Measurements from ENCODE around the gene ITPKB. TPM values are rescaled to one million over a fixed set of nuclear protein-coding genes. Genes with fewer than 3 reads are reported as not detected.

ITPKB gene
- total and polyA plus RNA-seq, 4 experiments from 2014 or later, result 52.2 to 159 (median 104) TPM

DNA sequence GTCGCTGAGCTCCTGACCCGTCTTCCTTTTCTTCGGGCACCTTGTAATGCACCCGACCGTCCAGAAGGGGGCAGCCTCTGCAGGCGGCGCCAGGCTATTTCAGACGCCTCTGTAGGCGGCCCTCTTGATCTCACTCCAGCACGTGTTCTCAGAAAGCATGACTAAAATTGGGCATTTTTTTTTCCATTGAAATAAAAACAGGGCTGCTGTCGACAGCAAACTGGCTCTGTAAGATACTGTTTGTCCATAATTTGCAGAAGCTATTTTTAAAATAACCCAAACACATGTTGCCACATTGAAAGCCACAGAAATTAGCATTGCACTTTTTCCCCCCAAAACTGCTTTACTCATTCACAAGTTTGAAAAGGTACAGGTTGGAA, 112.5 kb downstream of the ITPKB start:
- POLR2A ChIA-PET (ENCODE audit: partially characterized antibody), result interaction anchor here (0.6 to 1.8 kb wide), 11 partner anchors 8 to 314 kb away, joined by 3 to 10 read pairs (median 3); partner anchors contain the start of genes COQ8A and ITPKB
- CTCF ChIA-PET (ENCODE audit: partially characterized antibody), result interaction anchor here (0.6 to 3.1 kb wide), 48 partner anchors 9 to 320 kb away, joined by 3 to 28 read pairs (median 4); no protein-coding TSS in a partner anchor

DNA sequence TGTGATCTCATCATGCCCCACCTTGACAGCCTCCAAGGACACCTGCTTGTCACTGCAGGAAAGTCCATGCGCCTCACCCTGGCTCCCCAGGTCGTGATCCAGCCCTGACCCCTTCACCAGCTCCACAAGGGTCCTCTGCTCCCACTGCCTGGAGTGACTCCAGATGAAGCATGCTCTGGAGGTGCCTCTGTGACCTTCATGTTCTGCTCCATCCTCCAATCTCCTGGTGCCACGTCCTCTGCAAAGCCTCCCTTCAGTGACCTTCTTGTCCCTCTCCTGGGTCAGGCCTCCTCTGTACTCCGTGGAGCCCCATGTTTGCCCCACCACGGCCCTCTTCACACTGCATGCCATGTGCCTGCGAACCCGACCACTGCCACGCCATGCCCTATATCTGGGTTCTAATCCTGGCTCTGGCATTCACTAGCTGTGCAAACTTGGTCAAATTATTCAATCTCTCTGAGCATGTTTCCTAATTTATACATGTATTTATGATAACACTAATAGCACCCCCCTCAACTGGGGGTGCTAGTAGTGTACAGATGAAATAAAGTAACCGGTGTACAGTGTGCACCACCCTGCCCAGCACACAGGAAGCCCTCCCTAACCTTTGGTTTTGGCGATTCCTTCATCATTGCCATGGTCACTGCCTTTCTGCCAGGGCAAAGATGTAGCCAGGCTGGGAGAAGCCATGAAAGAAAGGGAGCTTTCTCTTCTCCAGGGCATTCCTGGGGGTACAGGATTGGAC, 113.1 kb downstream of the ITPKB start:
- H3K4me3 Mint-ChIP-seq, result peak overlapping the region; percentile 34 to 84 (median 61)
- ChIA-PET POLR2A (ENCODE audit: partially characterized antibody) (interaction anchor here (0.6 to 1.8 kb wide), 11 partner anchors 9 to 314 kb away, joined by 3 to 10 read pairs (median 3); partner anchors contain the start of genes COQ8A and ITPKB), CTCF (ENCODE audit: partially characterized antibody) (interaction anchor here (0.6 to 3.1 kb wide), 50 partner anchors 9 to 321 kb away, joined by 3 to 28 read pairs (median 4); no protein-coding TSS in a partner anchor)
- Histone ChIP-seq H3K4me1 (ENCODE audit: insufficient read depth, low read length) (peaks cover 11% of the 10 kb centered on the region), H3K4me3 (ENCODE audit: low read length in 2 of 2) (no peak overlapping the region), H3K27ac (ENCODE audit: low read depth, low read length) (no peak overlapping the region), H3K9me3 (ENCODE audit: control insufficient read depth in 1 of 2, low read length in 2 of 2) (no peaks in the 10 kb centered on the region), H3K36me3 (ENCODE audit: insufficient read depth, low read length) (peaks cover 5% of the 10 kb centered on the region), H3K27me3 (ENCODE audit: insufficient read depth, low read length) (no peaks in the 10 kb centered on the region)
- peaks cover 1 to 16% of the 10 kb centered on the region in 2 donors for H3K36me3 Mint-ChIP-seq
- peak overlapping the region in 5 of 7 donors; percentile 29 to 89 (median 74) for H3K27ac Mint-ChIP-seq
- intact Hi-C loops (cut with micrococcal nuclease), result loop anchor here (1.0 to 5.0 kb wide), 2 partner anchors 199 to 202 kb away; no protein-coding TSS in a partner anchor
- peak in 1 of 5 donors; percentile 24 for DNase-seq
- peaks cover 0 to 3% (median 0%) of the 10 kb centered on the region in 8 donors for H3K9me3 Mint-ChIP-seq
- peaks cover 0 to 2% of the 10 kb centered on the region in 2 donors for H3K27me3 Mint-ChIP-seq
- H3K4me1 Mint-ChIP-seq, result peaks cover 11 to 30% (median 21%) of the 10 kb centered on the region in 4 donors

More for the DNA sequence above, 112.5 kb downstream of the ITPKB start:
- intact Hi-C loops (cut with micrococcal nuclease), result loop anchor here (1.0 to 5.0 kb wide), 2 partner anchors 199 to 202 kb away; no protein-coding TSS in a partner anchor
- Histone ChIP-seq H3K27ac (ENCODE audit: low read depth, low read length) (no peak overlapping the region), H3K4me1 (ENCODE audit: insufficient read depth, low read length) (peaks cover 11% of the 10 kb centered on the region), H3K36me3 (ENCODE audit: insufficient read depth, low read length) (peaks cover 10% of the 10 kb centered on the region), H3K9me3 (ENCODE audit: control insufficient read depth in 1 of 2, low read length in 2 of 2) (no peaks in the 10 kb centered on the region), H3K4me3 (ENCODE audit: low read length in 2 of 2) (no peak overlapping the region), H3K27me3 (ENCODE audit: insufficient read depth, low read length) (no peaks in the 10 kb centered on the region)
- DNase-seq, result peak; percentile 71 to 79 (median 74)
- Mint-ChIP-seq H3K4me3 (peak overlapping the region; percentile 34 to 84 (median 61)), H3K27me3 (peaks cover 0 to 2% of the 10 kb centered on the region in 2 donors), H3K9me3 (peaks cover 0 to 3% (median 0%) of the 10 kb centered on the region in 8 donors), H3K27ac (peak overlapping the region in 6 of 7 donors; percentile 12 to 89 (median 64)), H3K4me1 (peaks cover 11 to 31% (median 22%) of the 10 kb centered on the region in 4 donors), H3K36me3 (peaks cover 6 to 21% of the 10 kb centered on the region in 2 donors)

DNA sequence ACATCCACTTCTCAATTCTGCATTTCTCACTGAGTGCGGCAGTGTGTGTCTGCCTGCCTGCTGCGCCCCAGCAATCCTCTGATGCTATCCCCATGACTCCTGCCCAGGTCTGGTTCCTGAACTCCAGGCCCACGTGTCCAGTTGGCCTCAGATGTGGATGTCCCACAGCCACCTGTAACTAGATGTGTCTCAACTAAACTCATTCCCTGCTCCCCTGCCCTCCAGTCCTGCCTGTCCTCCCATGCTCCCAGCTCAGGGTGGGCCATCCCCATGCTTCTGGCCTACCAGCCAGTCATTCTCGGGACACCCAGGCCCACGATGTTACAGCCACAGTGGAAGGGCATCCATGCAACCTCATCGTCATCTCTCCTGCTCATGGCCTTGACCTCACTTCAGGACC, 113.8 kb downstream of the ITPKB start:
- Histone ChIP-seq H3K9me3 (ENCODE audit: control insufficient read depth in 1 of 2, low read length in 2 of 2) (no peaks in the 10 kb centered on the region), H3K36me3 (ENCODE audit: insufficient read depth, low read length) (peaks cover 4% of the 10 kb centered on the region), H3K27ac (ENCODE audit: low read depth, low read length) (no peak overlapping the region), H3K4me3 (ENCODE audit: low read length in 2 of 2) (no peak overlapping the region), H3K27me3 (ENCODE audit: insufficient read depth, low read length) (no peaks in the 10 kb centered on the region), H3K4me1 (ENCODE audit: insufficient read depth, low read length) (peaks cover 11% of the 10 kb centered on the region)
- intact Hi-C loops (cut with micrococcal nuclease), result loop anchor here (5.0 kb wide), 1 partner anchor 198 kb away; no protein-coding TSS in a partner anchor
- ChIA-PET CTCF (ENCODE audit: partially characterized antibody) (interaction anchor here (1.1 to 1.9 kb wide), 9 partner anchors 10 to 203 kb away, joined by 3 to 14 read pairs (median 4); no protein-coding TSS in a partner anchor), POLR2A (ENCODE audit: partially characterized antibody) (no interaction called here)
- H3K9me3 Mint-ChIP-seq, result peaks cover 0 to 3% (median 0%) of the 10 kb centered on the region in 8 donors
- H3K4me3 Mint-ChIP-seq, result peak overlapping the region in 1 of 8 donors; percentile 29
- DNase-seq, result peak in 1 of 5 donors; percentile 13
- H3K4me1 Mint-ChIP-seq, result peaks cover 11 to 30% (median 21%) of the 10 kb centered on the region in 4 donors
- peaks cover 0 to 10% of the 10 kb centered on the region in 2 donors for H3K36me3 Mint-ChIP-seq
- H3K27ac Mint-ChIP-seq, result peak overlapping the region in 6 of 7 donors; percentile 27 to 89 (median 62)
- peaks cover 0 to 2% of the 10 kb centered on the region in 2 donors for H3K27me3 Mint-ChIP-seq

DNA sequence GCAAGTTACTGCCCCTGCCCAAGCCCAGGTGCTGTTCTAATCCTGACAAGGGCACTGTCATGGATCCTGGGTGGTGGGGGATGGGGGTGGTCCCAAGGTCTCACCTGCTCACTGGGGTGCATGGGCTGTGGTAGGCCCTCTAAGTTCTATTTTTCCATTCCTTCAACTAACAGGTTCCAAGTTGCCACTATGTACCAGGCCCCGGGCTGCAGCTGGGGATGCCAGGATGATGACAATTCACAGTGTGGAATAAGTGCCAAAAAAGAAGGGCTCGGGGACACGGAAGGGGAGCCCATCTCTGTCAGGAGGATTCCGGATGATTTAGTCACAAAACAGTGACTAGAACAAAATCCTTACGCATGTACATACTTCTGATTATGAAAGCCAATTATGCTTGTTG, 114.6 kb downstream of the ITPKB start:
- peak overlapping the region in 1 of 7 donors; percentile 89 for H3K27ac Mint-ChIP-seq
- DNase-seq, result peak in 1 of 5 donors; percentile 18
- Histone ChIP-seq H3K27ac (ENCODE audit: low read depth, low read length) (no peak overlapping the region), H3K9me3 (ENCODE audit: control insufficient read depth in 1 of 2, low read length in 2 of 2) (no peaks in the 10 kb centered on the region), H3K36me3 (ENCODE audit: insufficient read depth, low read length) (no peaks in the 10 kb centered on the region), H3K4me3 (ENCODE audit: low read length in 2 of 2) (no peak overlapping the region), H3K27me3 (ENCODE audit: insufficient read depth, low read length) (no peaks in the 10 kb centered on the region), H3K4me1 (ENCODE audit: insufficient read depth, low read length) (peaks cover 11% of the 10 kb centered on the region)
- no peak overlapping the region for H3K4me3 Mint-ChIP-seq
- peaks cover 0 to 7% of the 10 kb centered on the region in 2 donors for H3K36me3 Mint-ChIP-seq
- H3K27me3 Mint-ChIP-seq, result peaks cover 0 to 2% of the 10 kb centered on the region in 2 donors
- H3K4me1 Mint-ChIP-seq, result peaks cover 11 to 30% (median 21%) of the 10 kb centered on the region in 4 donors
- intact Hi-C loops (cut with micrococcal nuclease), result no loop called here
- peaks cover 0 to 3% (median 0%) of the 10 kb centered on the region in 8 donors for H3K9me3 Mint-ChIP-seq
- POLR2A ChIA-PET (ENCODE audit: partially characterized antibody), result no interaction called here
- CTCF ChIA-PET (ENCODE audit: partially characterized antibody), result interaction anchor here (0.7 to 1.5 kb wide), 11 partner anchors 10 to 204 kb away, joined by 3 to 5 read pairs (median 3); no protein-coding TSS in a partner anchor

DNA sequence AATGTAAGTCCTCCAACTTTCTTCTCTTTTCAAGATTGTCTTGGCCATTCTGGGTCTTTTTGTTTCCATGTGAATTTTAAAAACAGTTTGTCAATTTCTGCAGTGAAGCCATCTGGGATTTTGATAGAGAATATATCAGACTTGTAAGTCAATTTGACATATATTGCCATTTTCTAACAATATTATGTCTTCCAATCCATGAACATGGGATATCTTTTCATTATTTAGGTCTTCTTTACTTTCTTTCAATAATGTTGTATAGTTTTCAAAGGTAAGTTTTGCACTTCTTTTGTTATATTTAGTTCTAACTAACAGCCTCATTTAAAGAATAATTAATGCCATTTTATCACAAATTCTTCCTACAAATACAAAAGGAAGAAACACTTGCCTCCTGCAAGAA, 117.1 kb downstream of the ITPKB start:
- Mint-ChIP-seq H3K9me3 (peaks cover 0 to 1% (median 0%) of the 10 kb centered on the region in 8 donors), H3K36me3 (peaks cover 0 to 5% of the 10 kb centered on the region in 2 donors), H3K4me1 (peaks cover 7 to 12% (median 10%) of the 10 kb centered on the region in 4 donors), H3K27me3 (peaks cover 0 to 2% of the 10 kb centered on the region in 2 donors), H3K4me3 (no peak overlapping the region), H3K27ac (no peak overlapping the region)
- no peaks in the 10 kb centered on the region for H3K27me3 ChIP-seq (ENCODE audit: insufficient read depth, low read length)
- H3K4me1 ChIP-seq (ENCODE audit: insufficient read depth, low read length), result peaks cover 11% of the 10 kb centered on the region
- H3K27ac ChIP-seq (ENCODE audit: low read depth, low read length), result no peak overlapping the region
- no peak for DNase-seq
- ChIA-PET POLR2A (ENCODE audit: partially characterized antibody) (no interaction called here), CTCF (ENCODE audit: partially characterized antibody) (no interaction called here)
- intact Hi-C loops (cut with micrococcal nuclease), result no loop called here
- H3K9me3 ChIP-seq (ENCODE audit: control insufficient read depth in 1 of 2, low read length in 2 of 2), result no peaks in the 10 kb centered on the region
- no peaks in the 10 kb centered on the region for H3K36me3 ChIP-seq (ENCODE audit: insufficient read depth, low read length)
- H3K4me3 ChIP-seq (ENCODE audit: low read length in 2 of 2), result no peak overlapping the region

DNA sequence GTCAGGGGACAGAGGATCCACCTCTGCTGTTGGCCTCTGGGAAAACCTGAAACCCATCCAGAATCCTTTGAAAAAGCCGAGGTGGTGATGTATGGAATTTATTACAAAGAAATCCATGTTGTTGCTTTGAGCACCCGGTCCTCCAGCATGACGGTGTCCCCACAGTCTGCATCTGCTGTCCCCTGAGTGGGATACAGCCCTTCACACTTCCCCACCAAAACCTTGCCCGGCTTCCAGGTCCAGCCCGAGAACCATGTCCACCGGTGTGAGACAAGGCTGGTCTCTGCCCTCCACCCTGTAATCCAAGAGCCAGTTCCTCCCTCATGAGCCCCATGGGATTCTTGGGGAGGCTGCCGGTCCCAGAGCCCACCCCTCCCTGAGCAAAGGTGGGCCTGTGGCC, 120.1 kb downstream of the ITPKB start:
- no peaks in the 10 kb centered on the region for H3K9me3 Mint-ChIP-seq
- H3K36me3 Mint-ChIP-seq, result no peaks in the 10 kb centered on the region
- no peak for DNase-seq
- no peak overlapping the region for H3K27ac Mint-ChIP-seq
- no peak overlapping the region for H3K4me3 ChIP-seq (ENCODE audit: low read length in 2 of 2)
- H3K4me1 Mint-ChIP-seq, result no peaks in the 10 kb centered on the region
- H3K27ac ChIP-seq (ENCODE audit: low read depth, low read length), result no peak overlapping the region
- ChIA-PET CTCF (ENCODE audit: partially characterized antibody) (interaction anchor here (0.9 kb wide), 1 partner anchor 209 kb away, joined by 3 read pairs; no protein-coding TSS in a partner anchor), POLR2A (ENCODE audit: partially characterized antibody) (no interaction called here)
- no peaks in the 10 kb centered on the region for H3K4me1 ChIP-seq (ENCODE audit: insufficient read depth, low read length)
- intact Hi-C loops (cut with micrococcal nuclease), result no loop called here
- H3K27me3 ChIP-seq (ENCODE audit: insufficient read depth, low read length), result no peaks in the 10 kb centered on the region
- no peak overlapping the region for H3K4me3 Mint-ChIP-seq
- H3K36me3 ChIP-seq (ENCODE audit: insufficient read depth, low read length), result no peaks in the 10 kb centered on the region
- no peaks in the 10 kb centered on the region for H3K27me3 Mint-ChIP-seq
- no peaks in the 10 kb centered on the region for H3K9me3 ChIP-seq (ENCODE audit: control insufficient read depth in 1 of 2, low read length in 2 of 2)

DNA sequence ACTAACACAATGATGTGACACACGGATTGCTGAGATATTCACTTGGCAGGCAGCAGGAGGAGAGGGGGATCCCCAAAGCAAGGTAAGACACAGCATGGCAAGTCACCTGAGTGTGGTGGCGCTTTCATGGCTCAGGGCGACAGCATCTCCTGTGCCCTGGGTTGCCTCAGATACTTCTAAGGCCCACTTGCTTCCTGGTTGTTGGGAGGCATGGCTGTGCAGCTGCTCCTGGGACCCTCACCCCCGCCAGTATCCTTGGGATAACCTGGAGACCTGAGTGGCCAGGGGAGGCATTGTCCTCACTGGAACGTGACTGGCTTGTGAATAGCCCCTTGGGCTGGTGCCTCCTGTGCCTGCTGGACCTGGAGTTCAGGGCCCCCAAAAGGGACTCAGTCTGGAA, 120.7 kb downstream of the ITPKB start:
- no peaks in the 10 kb centered on the region for H3K4me1 ChIP-seq (ENCODE audit: insufficient read depth, low read length)
- Mint-ChIP-seq H3K4me3 (no peak overlapping the region), H3K4me1 (no peaks in the 10 kb centered on the region), H3K27me3 (no peaks in the 10 kb centered on the region), H3K36me3 (no peaks in the 10 kb centered on the region), H3K9me3 (no peaks in the 10 kb centered on the region), H3K27ac (peak overlapping the region in 1 of 7 donors; percentile 17)
- no peaks in the 10 kb centered on the region for H3K27me3 ChIP-seq (ENCODE audit: insufficient read depth, low read length)
- no peak overlapping the region for H3K27ac ChIP-seq (ENCODE audit: low read depth, low read length)
- POLR2A ChIA-PET (ENCODE audit: partially characterized antibody), result no interaction called here
- no peaks in the 10 kb centered on the region for H3K36me3 ChIP-seq (ENCODE audit: insufficient read depth, low read length)
- CTCF ChIA-PET (ENCODE audit: partially characterized antibody), result no interaction called here
- peak in 1 of 5 donors; percentile 7 for DNase-seq
- no peak overlapping the region for H3K4me3 ChIP-seq (ENCODE audit: low read length in 2 of 2)
- no peaks in the 10 kb centered on the region for H3K9me3 ChIP-seq (ENCODE audit: control insufficient read depth in 1 of 2, low read length in 2 of 2)
- intact Hi-C loops (cut with micrococcal nuclease), result no loop called here
